ENCODE measurements around the gene CES2. TPM values are rescaled to one million over a fixed set of nuclear protein-coding genes. Genes with fewer than 3 reads are reported as not detected.

The CES2 gene
- total and polyA plus RNA-seq, 2 experiments from 2014 or later, result 52.8 to 72.8 TPM

DNA sequence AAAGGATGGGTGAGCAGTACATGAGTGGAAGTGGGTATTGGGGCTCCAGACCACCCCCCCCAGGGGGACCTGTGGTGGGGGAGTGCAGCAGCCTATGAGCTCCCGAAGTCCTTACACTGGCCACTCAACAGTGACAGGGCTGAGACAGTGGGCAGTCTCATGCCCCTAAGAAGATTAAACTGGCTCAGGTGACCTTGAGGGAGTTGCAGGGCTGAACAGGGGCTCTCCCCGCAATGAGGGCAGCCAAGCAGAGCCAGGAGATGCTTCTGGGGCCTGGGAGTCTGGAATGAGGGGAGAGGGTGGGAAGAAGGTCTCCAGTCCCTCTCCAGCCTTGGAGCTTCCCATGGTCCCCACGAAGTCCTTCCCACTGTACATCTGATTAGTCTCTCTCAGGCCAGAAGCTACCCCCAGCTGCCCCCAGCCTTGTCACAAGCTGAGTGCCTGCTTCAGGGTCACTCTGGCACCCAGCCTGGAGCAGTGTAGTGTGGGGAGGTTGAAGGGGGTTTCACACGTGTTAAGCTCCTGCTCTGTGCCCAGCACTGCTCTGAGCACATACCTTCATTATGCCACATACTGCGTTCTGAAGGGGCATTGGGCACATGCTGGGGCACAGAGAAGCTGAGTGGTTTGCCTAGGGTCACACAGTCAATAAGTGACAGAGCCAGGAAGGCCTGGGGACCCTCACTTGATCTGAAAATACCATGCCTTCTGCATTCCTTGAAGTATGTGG lies 15.6 kb upstream of the CES2 start:
- 84% methylated on average over 5 of the region's 5 CpGs for WGBS (ENCODE audit: low lambda C conversion rate, missing lambda C conversion rate)
- Histone ChIP-seq H3K9me2 (replicated peaks; ENCODE audit: insufficient read depth) (no peaks in the 10 kb centered on the region), H2AFZ (no peak overlapping the region), H3K27me3 (peaks cover 7% of the 10 kb centered on the region), H3K9me3 (ENCODE audit: low read depth) (no peaks in the 10 kb centered on the region), H3K4me1 (ENCODE audit: insufficient read depth) (no peaks in the 10 kb centered on the region), H3K27ac (no peak overlapping the region), H3K36me3 (replicated peaks; ENCODE audit: insufficient read depth, low read depth) (no peaks in the 10 kb centered on the region), H3K79me2 (no peaks in the 10 kb centered on the region), H3K4me2 (no peak overlapping the region), H4K20me1 (ENCODE audit: insufficient read depth, poor library complexity, severe bottlenecking) (no peaks in the 10 kb centered on the region), H3K4me3 (no peak overlapping the region)
- TF ChIP-seq EZH2phosphoT487 (IDR thresholded peaks at IDR 0.05; ENCODE audit: low read depth, severe bottlenecking, unreplicated experiment) (no peak), EZH2 (IDR thresholded peaks at IDR 0.05; ENCODE audit: borderline replicate concordance) (no peak)
- TF ChIP-seq, protein P1, sequence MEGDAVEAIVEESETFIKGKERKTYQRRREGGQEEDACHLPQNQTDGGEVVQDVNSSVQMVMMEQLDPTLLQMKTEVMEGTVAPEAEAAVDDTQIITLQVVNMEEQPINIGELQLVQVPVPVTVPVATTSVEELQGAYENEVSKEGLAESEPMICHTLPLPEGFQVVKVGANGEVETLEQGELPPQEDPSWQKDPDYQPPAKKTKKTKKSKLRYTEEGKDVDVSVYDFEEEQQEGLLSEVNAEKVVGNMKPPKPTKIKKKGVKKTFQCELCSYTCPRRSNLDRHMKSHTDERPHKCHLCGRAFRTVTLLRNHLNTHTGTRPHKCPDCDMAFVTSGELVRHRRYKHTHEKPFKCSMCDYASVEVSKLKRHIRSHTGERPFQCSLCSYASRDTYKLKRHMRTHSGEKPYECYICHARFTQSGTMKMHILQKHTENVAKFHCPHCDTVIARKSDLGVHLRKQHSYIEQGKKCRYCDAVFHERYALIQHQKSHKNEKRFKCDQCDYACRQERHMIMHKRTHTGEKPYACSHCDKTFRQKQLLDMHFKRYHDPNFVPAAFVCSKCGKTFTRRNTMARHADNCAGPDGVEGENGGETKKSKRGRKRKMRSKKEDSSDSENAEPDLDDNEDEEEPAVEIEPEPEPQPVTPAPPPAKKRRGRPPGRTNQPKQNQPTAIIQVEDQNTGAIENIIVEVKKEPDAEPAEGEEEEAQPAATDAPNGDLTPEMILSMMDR (IDR thresholded peaks at IDR 0.05; ENCODE audit: poor library complexity), result no peak
- no peak for DNase-seq (ENCODE audit: low spot score)

DNA sequence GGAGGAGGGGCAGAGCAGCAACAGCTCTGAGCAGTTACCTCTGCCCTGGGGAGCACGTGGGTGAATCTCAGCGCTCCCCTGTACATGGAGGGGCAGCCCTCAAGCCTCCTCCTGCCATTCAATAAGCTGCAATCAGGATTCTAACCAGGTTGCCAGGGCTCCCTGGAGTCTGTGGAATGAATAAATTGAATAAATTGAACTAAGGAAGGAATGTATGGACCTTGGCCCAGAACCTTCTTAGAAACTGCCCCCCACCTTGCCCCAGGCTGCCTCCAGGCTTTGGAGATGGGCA lies 15.1 kb upstream of the CES2 start:
- H3K27ac ChIP-seq, result no peak overlapping the region
- H3K36me3 ChIP-seq (replicated peaks; ENCODE audit: insufficient read depth, low read depth), result no peaks in the 10 kb centered on the region

DNA sequence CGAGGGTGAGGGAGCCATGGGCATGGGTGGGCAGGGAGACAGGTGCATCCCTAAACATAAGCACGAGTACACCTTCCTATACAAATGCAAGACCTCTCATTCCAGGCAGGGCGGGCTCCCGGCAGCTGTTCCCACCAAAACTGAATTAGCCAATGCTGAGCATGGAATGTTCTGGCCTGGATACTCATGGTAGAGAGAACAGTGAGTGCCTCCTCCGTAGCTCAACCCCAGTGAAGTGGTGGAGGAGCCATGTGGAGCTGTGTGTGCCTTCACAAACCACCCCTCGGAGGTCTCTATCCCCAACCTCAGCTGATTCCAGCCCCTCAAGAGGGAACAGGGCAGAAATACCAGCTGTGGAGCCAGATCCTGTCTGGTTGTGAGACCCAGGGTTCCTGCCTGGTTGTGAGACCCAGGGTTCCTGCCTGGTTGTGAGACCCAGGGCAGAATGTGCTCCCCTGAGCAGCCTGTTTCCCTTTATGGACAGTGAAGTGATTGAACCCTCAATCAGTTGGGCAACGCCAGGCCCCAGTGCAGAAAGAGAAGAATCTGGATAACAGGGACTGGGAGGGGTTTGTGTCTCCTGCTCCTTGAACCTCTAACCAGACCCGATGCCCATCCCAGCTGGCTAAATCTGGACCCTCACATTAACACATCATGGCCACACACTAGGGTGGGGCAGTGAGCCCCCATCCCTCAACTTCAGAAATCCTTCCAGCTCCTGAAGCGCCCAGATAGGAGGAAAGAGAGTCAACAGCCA lies 14.2 kb upstream of the CES2 start:
- 77% methylated on average over 9 of the region's 9 CpGs for WGBS (ENCODE audit: low lambda C conversion rate, missing lambda C conversion rate)
- Histone ChIP-seq H3K27ac (no peak overlapping the region), H3K27me3 (peaks cover 20% of the 10 kb centered on the region), H4K20me1 (ENCODE audit: insufficient read depth, poor library complexity, severe bottlenecking) (no peaks in the 10 kb centered on the region), H3K79me2 (no peaks in the 10 kb centered on the region), H3K4me2 (no peak overlapping the region), H3K9me3 (ENCODE audit: low read depth) (no peaks in the 10 kb centered on the region), H3K36me3 (replicated peaks; ENCODE audit: insufficient read depth, low read depth) (no peaks in the 10 kb centered on the region), H3K4me3 (no peak overlapping the region), H2AFZ (no peak overlapping the region), H3K4me1 (ENCODE audit: insufficient read depth) (peaks cover 3% of the 10 kb centered on the region), H3K9me2 (replicated peaks; ENCODE audit: insufficient read depth) (no peaks in the 10 kb centered on the region)
- DNase-seq (ENCODE audit: low spot score), result no peak
- TF ChIP-seq EZH2phosphoT487 (IDR thresholded peaks at IDR 0.05; ENCODE audit: low read depth, severe bottlenecking, unreplicated experiment), result no peak
- TF ChIP-seq, protein P1 (IDR thresholded peaks at IDR 0.05; ENCODE audit: poor library complexity), result no peak
- no peak for TF ChIP-seq EZH2 (IDR thresholded peaks at IDR 0.05; ENCODE audit: borderline replicate concordance)

More for the DNA sequence above, 15.1 kb upstream of the CES2 start:
- H4K20me1 ChIP-seq (ENCODE audit: insufficient read depth, poor library complexity, severe bottlenecking), result no peaks in the 10 kb centered on the region
- DNase-seq (ENCODE audit: low spot score), result no peak
- H3K9me3 ChIP-seq (ENCODE audit: low read depth), result no peaks in the 10 kb centered on the region
- no peak overlapping the region for H3K4me3 ChIP-seq
- H3K4me1 ChIP-seq (ENCODE audit: insufficient read depth), result peaks cover 3% of the 10 kb centered on the region
- H3K79me2 ChIP-seq, result no peaks in the 10 kb centered on the region
- no peaks in the 10 kb centered on the region for H3K9me2 ChIP-seq (replicated peaks; ENCODE audit: insufficient read depth)
- H3K4me2 ChIP-seq, result no peak overlapping the region
- H2AFZ ChIP-seq, result no peak overlapping the region
- TF ChIP-seq EZH2phosphoT487 (IDR thresholded peaks at IDR 0.05; ENCODE audit: low read depth, severe bottlenecking, unreplicated experiment), result no peak
- no peak for TF ChIP-seq EZH2 (IDR thresholded peaks at IDR 0.05; ENCODE audit: borderline replicate concordance)
- TF ChIP-seq, protein P1 (IDR thresholded peaks at IDR 0.05; ENCODE audit: poor library complexity), result no peak
- H3K27me3 ChIP-seq, result peaks cover 11% of the 10 kb centered on the region
- 73% methylated on average over 2 of the region's 2 CpGs for WGBS (ENCODE audit: low lambda C conversion rate, missing lambda C conversion rate)
